ENCODE measurements around the gene ITPR2. TPM values are rescaled to one million over a fixed set of nuclear protein-coding genes. Genes with fewer than 3 reads are reported as not detected.

The ITPR2 gene
- total and polyA plus RNA-seq, 2 of the 8 experiments (the other 6 are each of a cell fraction or from before 2014, with no cell fraction given), result 4.1 to 48.3 TPM

DNA sequence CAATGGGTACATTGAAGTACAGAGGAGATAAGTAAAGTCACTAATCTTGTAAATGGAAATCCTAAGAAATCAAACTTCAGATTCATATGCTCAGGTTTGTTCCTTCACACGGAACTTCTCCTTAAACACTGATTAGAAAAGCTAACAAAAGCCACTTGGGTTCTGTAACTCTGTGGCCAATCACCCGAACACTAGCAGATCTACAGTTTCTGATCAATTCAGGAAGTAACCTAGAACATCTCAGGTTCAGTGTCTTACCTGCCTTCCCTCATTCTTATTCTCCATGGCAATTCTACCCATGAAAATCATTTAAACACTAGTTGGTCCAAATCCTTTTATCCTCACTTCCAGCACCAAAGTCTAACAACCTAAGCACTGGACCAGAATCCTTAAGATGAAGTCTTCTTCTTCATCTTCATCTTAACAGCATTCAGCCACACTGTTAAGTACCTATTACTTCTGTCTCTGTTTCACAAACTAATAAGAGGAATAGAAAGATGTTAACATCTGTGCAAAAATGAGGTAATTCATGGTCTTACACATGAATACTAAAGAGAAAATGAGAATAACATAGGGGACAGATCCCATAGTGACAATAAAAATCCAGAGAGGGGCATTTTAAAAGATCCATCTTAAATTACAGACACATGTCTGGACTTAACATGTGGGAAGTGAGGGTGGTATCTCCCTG is 453.1 kb downstream of the ITPR2 start:
- Histone ChIP-seq H3K36me3 (ENCODE audit: control insufficient read depth in 2 of 4, insufficient read depth in 4 of 4, low read length in 3 of 4) (peaks cover 0 to 7% (median 0%) of the 10 kb centered on the region in 4 experiments; a peak in 1 of 8 replicates), H2AK5ac (ENCODE audit: low read depth, low read length) (no peak overlapping the region), H2BK120ac (replicated peaks; ENCODE audit: low read depth, low read length) (no peak overlapping the region), H3K18ac (ENCODE audit: extremely low read depth, low read length) (no peak overlapping the region), H2BK5ac (ENCODE audit: low read depth, low read length) (no peak overlapping the region), H3K23ac (ENCODE audit: insufficient read length) (no peak overlapping the region), H4K5ac (ENCODE audit: insufficient read length, low read depth, low read length) (no peak overlapping the region), H4K8ac (ENCODE audit: extremely low read depth, insufficient read depth, low read length) (no peak overlapping the region), H2BK20ac (ENCODE audit: low read length) (no peak overlapping the region), H3K9ac (replicated peaks in 1 of 4; ENCODE audit: extremely low read depth in 1 of 4, low read depth in 3 of 4, low read length in 3 of 4) (no peak overlapping the region), H3K27me3 (replicated peaks in 1 of 4; ENCODE audit: control insufficient read depth in 3 of 4, extremely low read depth in 1 of 4, insufficient read depth in 3 of 4, low read length in 3 of 4) (no peaks in the 10 kb centered on the region), H3K23me2 (ENCODE audit: low read depth, low read length) (no peaks in the 10 kb centered on the region), H2AFZ (ENCODE audit: low read length) (no peak overlapping the region), H4K91ac (replicated peaks; ENCODE audit: insufficient read length, low read length) (no peak overlapping the region), H3K27ac (ENCODE audit: low read depth, low read length) (no peak overlapping the region), H3K79me1 (ENCODE audit: low read depth, low read length) (no peaks in the 10 kb centered on the region), H3K4me1 (replicated peaks in 1 of 4; ENCODE audit: control insufficient read depth in 3 of 4, insufficient read depth in 4 of 4, low read length in 3 of 4) (no peaks in the 10 kb centered on the region), H2BK15ac (ENCODE audit: low read length) (no peak overlapping the region), H3K4ac (replicated peaks; ENCODE audit: insufficient read length, low read depth, low read length) (no peak overlapping the region), H3K79me2 (ENCODE audit: control insufficient read depth in 1 of 2, insufficient read depth in 2 of 2, low read length in 2 of 2) (no peaks in the 10 kb centered on the region), H3K4me2 (ENCODE audit: insufficient read depth in 1 of 2, low read depth in 2 of 2, low read length in 2 of 2) (no peak overlapping the region), H4K20me1 (replicated peaks in 1 of 2; ENCODE audit: control insufficient read depth in 1 of 2, insufficient read depth in 2 of 2, low read length in 2 of 2) (no peaks in the 10 kb centered on the region), H3K4me3 (ENCODE audit: extremely low read depth in 1 of 4, insufficient read depth in 2 of 4, low read depth in 3 of 4, low read length in 4 of 4) (no peak overlapping the region), H3K9me3 (ENCODE audit: insufficient read depth in 2 of 2, low read depth in 1 of 2, low read length in 1 of 2) (no peaks in the 10 kb centered on the region), H3K14ac (ENCODE audit: insufficient read length) (no peak overlapping the region), H2BK12ac (ENCODE audit: low read depth, low read length) (no peak overlapping the region), H3K56ac (replicated peaks; ENCODE audit: insufficient read length, low read depth, low read length) (no peak overlapping the region)
- DNase-seq (ENCODE audit: low read depth in 1 of 2, low spot score in 2 of 2), result no peak
- WGBS, 2 experiments (ENCODE audit: extremely low coverage in 1 of 2, insufficient coverage in 1 of 2, insufficient read length in 1 of 2, insufficient replicate concordance in 2 of 2, low coverage in 1 of 2, low lambda C conversion rate in 2 of 2, missing lambda C conversion rate in 1 of 2), result 88% methylated on average over 2 of the region's 2 CpGs; no CpG with 5 or more reads in 1 of the 2 experiments
- POLR2A ChIA-PET (ENCODE audit: partially characterized antibody), result no interaction called here
- FAIRE-seq, result no peak
- TF ChIP-seq, protein P1, sequence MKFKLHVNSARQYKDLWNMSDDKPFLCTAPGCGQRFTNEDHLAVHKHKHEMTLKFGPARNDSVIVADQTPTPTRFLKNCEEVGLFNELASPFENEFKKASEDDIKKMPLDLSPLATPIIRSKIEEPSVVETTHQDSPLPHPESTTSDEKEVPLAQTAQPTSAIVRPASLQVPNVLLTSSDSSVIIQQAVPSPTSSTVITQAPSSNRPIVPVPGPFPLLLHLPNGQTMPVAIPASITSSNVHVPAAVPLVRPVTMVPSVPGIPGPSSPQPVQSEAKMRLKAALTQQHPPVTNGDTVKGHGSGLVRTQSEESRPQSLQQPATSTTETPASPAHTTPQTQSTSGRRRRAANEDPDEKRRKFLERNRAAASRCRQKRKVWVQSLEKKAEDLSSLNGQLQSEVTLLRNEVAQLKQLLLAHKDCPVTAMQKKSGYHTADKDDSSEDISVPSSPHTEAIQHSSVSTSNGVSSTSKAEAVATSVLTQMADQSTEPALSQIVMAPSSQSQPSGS (IDR thresholded peaks at IDR 0.05; ENCODE audit: low read length), result no peak
- TF ChIP-seq BCL11A (IDR thresholded peaks at IDR 0.05; ENCODE audit: low read depth in 2 of 2, low read length in 2 of 2) (no peak), ASH2L (IDR thresholded peaks at IDR 0.05; ENCODE audit: low read length) (no peak), JUN (IDR thresholded peaks at IDR 0.05; ENCODE audit: low read depth, low read length) (no peak), CEBPB (IDR thresholded peaks at IDR 0.05; ENCODE audit: low read depth, low read length) (no peak), FOSL1 (IDR thresholded peaks at IDR 0.05; ENCODE audit: insufficient read depth, low read depth, low read length) (no peak), EP300 (IDR thresholded peaks at IDR 0.05; ENCODE audit: borderline replicate concordance in 1 of 2, low read depth in 2 of 2, low read length in 2 of 2) (no peak)
- CTCF ChIA-PET (ENCODE audit: partially characterized antibody), result no interaction called here
